A673 (cell line): ENCODE data around the gene PSMG3.

Experiments
- EZH2 ChIP-seq: fragments of 200-600 bp; sonication (generic); IDR thresholded peaks from 2 replicates; pipeline ENCODE4 v1.6.1; 2017; ENCODE audit warnings: borderline replicate concordance, low read depth, mild to moderate bottlenecking, mixed read lengths, antibody characterized with exemption, low read length; ENCODE audit not compliant: poor library complexity, severe bottlenecking
- TF ChIP-seq, protein P1 (sequence below): fragments of 300-800, 200-600 bp; sonication (generic); conservative IDR thresholded peaks from 2 replicates; pipeline ENCODE4 v1.5.1; 2017; ENCODE audit warnings: low read depth, mild to moderate bottlenecking, antibody characterized with exemption, low read length, moderate library complexity, mixed read lengths

DNA sequence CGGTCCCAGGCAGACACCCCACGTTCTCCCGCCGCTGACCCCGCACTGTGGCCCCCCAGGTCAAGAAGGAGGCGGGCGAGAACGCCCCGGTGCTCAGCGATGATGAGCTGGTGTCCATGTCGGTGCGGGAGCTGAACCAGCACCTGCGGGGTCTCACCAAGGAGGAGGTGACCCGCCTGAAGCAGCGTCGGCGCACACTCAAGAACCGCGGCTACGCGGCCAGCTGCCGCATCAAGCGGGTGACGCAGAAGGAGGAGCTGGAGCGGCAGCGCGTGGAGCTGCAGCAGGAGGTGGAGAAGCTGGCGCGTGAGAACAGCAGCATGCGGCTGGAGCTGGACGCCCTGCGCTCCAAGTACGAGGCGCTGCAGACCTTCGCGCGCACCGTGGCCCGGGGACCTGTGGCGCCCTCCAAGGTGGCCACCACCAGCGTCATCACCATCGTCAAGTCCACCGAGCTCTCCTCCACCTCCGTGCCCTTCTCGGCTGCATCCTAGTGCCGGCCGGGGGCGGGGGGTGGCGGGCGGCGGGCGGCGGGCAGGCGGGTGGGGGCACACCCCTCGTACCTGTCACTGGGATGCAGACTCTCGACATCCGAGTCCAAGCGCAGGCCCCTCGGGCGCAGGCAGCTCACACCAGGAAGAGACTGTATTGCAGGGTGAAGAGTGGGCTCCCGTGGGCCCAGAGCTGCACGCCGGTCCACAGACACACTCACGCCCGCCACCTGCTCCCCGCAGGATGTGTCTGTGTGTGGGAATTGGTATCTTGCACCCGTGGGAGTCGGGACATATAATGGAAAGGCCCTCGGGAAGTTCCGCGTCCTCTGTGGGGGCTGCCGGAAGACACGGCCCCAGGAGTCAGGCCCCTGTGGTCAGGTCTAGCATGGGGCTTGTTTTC lies 29.7 kb downstream of the PSMG3 start:
- TF ChIP-seq, protein P1, sequence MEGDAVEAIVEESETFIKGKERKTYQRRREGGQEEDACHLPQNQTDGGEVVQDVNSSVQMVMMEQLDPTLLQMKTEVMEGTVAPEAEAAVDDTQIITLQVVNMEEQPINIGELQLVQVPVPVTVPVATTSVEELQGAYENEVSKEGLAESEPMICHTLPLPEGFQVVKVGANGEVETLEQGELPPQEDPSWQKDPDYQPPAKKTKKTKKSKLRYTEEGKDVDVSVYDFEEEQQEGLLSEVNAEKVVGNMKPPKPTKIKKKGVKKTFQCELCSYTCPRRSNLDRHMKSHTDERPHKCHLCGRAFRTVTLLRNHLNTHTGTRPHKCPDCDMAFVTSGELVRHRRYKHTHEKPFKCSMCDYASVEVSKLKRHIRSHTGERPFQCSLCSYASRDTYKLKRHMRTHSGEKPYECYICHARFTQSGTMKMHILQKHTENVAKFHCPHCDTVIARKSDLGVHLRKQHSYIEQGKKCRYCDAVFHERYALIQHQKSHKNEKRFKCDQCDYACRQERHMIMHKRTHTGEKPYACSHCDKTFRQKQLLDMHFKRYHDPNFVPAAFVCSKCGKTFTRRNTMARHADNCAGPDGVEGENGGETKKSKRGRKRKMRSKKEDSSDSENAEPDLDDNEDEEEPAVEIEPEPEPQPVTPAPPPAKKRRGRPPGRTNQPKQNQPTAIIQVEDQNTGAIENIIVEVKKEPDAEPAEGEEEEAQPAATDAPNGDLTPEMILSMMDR: no peak
- no peak for TF ChIP-seq EZH2
